Activated T-helper 2 cell treated with anti-CD3 and anti-CD28 coated beads, Interferon-gamma antibody, Interleukin-2, Interleukin-4, amounts not matched to agents 10 μg/mL and 5 μg/mL and 100 μg/mL, durations not matched to agents 14 hours and 24 hours and 36 hours (primary cell): ENCODE data around the gene PRKAG2. TPM values are rescaled to one million over a fixed set of nuclear protein-coding genes. Genes with fewer than 3 reads are reported as not detected.
"Not testable (repeated sequence)": the region's sequence is repeated elsewhere in the genome, so short reads cannot be mapped to it uniquely, and the experiment has no call there.

ENCODE experiments used
- DNase-seq: peaks from one replicate; pipeline ENCODE4 v3.0.0; 2021; ENCODE audit warnings: low spot score
- H3K27ac Mint-ChIP-seq: one replicate; pipeline ENCODE4 v1.8.0; 2021; ENCODE audit warnings: mixed read lengths
- H3K27me3 Mint-ChIP-seq: one replicate; pipeline ENCODE4 v1.8.0; 2021; ENCODE audit warnings: low read depth, mixed read lengths
- H3K36me3 Mint-ChIP-seq: one replicate; pipeline ENCODE4 v1.8.0; 2021; ENCODE audit warnings: low read depth, mixed read lengths
- H3K4me1 Mint-ChIP-seq: one replicate; pipeline ENCODE4 v1.8.0; 2021; ENCODE audit warnings: low read depth, mixed read lengths
- H3K4me3 Mint-ChIP-seq: one replicate; pipeline ENCODE4 v1.8.0; 2021; ENCODE audit warnings: low read depth, mild to moderate bottlenecking, moderate library complexity, mixed read lengths
- H3K9me3 Mint-ChIP-seq: one replicate; pipeline ENCODE4 v1.8.0; 2021; ENCODE audit warnings: mixed read lengths
- intact Hi-C: fragments of 100-400 bp; cut with micrococcal nuclease; formaldehyde crosslinking; loops from one replicate; pipeline ENCODE4 v1.15.1; 2023
- total RNA-seq: library from RNA; stranded (reverse); gene quantifications from 2 replicates; pipeline ENCODE4 v1.2.3, GENCODE V29; 2022

The PRKAG2 gene
- total RNA-seq, 1 donor from 2014 or later, result 14.9 TPM

GRCh38 chr7:151845412-151846205, 31.3 kb downstream of the PRKAG2 start:
- no peaks in the 10 kb centered on the region for H3K36me3 Mint-ChIP-seq
- no peaks in the 10 kb centered on the region for H3K27me3 Mint-ChIP-seq
- no peak overlapping the region for H3K27ac Mint-ChIP-seq
- intact Hi-C loops, result no loop called here
- no peaks in the 10 kb centered on the region for H3K9me3 Mint-ChIP-seq
- no peaks in the 10 kb centered on the region for H3K4me1 Mint-ChIP-seq
- DNase-seq, result no peak
- no peak overlapping the region for H3K4me3 Mint-ChIP-seq

- Mint-ChIP-seq H3K27ac (no peak overlapping the region), H3K36me3 (no peaks in the 10 kb centered on the region)
- no peak for DNase-seq
These were observed 32.1 kb downstream of the PRKAG2 start for GRCh38 chr7:151844825-151845200.

DNA sequence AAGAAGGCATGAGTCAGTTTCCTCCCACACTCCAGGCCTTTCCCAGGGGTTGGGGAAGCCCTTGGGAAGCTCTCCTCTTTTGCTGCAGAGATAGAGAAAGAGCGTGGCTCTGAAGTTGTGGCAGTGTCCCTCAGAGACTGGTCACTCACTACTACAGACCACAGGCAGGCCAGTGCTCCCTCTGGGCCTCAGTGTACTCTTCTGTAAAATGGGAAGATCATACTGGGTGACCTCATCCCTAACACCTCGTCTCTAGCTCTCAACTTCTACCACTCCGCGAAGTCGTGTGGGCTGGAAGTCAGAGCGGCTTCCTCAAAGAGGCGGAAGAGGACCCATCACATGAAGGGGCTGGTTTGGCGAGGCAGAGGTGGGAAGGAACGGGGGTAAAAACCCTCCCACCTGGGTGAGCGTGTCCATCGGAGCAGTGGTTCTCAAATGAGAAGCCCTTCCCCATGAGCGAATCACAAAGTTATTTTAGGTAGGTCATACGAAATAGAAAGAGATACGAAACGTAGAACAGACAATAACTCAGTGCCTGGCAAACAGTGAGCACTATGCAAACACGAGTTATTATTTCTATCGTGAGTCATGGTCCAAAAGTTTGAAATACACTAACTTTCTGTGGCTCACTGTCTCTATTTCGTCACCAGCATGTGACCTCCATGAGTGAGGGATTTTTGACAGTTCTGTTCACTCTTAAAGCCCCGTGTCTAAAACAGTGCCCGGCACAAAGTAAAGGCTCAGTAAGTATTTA, 32.7 kb downstream of the PRKAG2 start:
- Mint-ChIP-seq H3K4me3 (no peak overlapping the region), H3K27ac (no peak overlapping the region), H3K36me3 (no peaks in the 10 kb centered on the region)

More at GRCh38 chr7:151844825-151845200, 32.1 kb downstream of the PRKAG2 start:
- Mint-ChIP-seq H3K4me1 (no peaks in the 10 kb centered on the region), H3K4me3 (no peak overlapping the region), H3K9me3 (no peaks in the 10 kb centered on the region), H3K27me3 (no peaks in the 10 kb centered on the region)
- intact Hi-C loops, result no loop called here

GRCh38 chr7:151843181-151843580, 33.7 kb downstream of the PRKAG2 start:
- H3K4me3 Mint-ChIP-seq, result no peak overlapping the region
- no peak for DNase-seq
- intact Hi-C loops, result no loop called here
- peaks cover 6% of the 10 kb centered on the region for H3K4me1 Mint-ChIP-seq
- H3K27ac Mint-ChIP-seq, result no peak overlapping the region
- H3K36me3 Mint-ChIP-seq, result no peaks in the 10 kb centered on the region
- no peaks in the 10 kb centered on the region for H3K9me3 Mint-ChIP-seq
- H3K27me3 Mint-ChIP-seq, result no peaks in the 10 kb centered on the region

More for the DNA sequence above, 32.7 kb downstream of the PRKAG2 start:
- Mint-ChIP-seq H3K27me3 (no peaks in the 10 kb centered on the region), H3K9me3 (no peaks in the 10 kb centered on the region), H3K4me1 (peaks cover 3% of the 10 kb centered on the region)
- intact Hi-C loops, result no loop called here
- no peak for DNase-seq

DNA sequence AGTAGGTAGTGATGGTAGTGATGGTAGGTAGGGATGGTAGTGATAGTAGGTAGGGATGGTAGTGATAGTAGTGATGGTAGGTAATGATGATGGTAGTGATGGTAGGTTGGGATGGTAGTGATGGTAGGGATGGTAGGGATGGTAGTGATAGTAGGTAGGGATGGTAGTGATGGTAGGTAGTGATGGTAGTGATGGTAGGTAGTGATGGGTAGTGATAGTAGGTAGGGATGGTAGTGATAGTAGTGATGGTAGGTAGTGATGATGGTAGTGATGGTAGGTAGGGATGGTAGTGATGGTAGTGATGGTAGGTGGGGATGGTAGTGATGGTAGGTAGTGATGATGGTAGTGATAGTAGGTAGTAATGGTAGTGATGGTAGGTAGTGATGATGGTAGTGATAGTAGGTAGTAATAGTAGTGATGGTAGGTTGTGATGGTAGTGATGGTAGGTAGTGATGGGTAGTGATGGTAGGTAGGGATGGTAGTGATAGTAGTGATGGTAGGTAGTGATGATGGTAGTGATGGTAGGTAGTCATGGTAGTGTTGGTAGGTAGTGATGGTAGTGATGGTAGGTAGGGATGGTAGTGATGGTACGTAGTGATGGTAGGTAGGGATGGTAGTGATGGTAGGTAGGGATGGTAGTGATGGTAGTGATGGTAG, 35.4 kb downstream of the PRKAG2 start:
- H3K9me3 Mint-ChIP-seq, H3K4me1 Mint-ChIP-seq, H3K27me3 Mint-ChIP-seq, H3K36me3 Mint-ChIP-seq, intact Hi-C loops, H3K27ac Mint-ChIP-seq, DNase-seq, H3K4me3 Mint-ChIP-seq: not testable (repeated sequence)

GRCh38 chr7:151840088-151840910, 36.6 kb downstream of the PRKAG2 start:
- no peak for DNase-seq
- Mint-ChIP-seq H3K9me3 (no peaks in the 10 kb centered on the region), H3K4me1 (peaks cover 6% of the 10 kb centered on the region), H3K36me3 (no peaks in the 10 kb centered on the region), H3K27ac (no peak overlapping the region), H3K4me3 (no peak overlapping the region), H3K27me3 (no peaks in the 10 kb centered on the region)
- intact Hi-C loops, result no loop called here

DNA sequence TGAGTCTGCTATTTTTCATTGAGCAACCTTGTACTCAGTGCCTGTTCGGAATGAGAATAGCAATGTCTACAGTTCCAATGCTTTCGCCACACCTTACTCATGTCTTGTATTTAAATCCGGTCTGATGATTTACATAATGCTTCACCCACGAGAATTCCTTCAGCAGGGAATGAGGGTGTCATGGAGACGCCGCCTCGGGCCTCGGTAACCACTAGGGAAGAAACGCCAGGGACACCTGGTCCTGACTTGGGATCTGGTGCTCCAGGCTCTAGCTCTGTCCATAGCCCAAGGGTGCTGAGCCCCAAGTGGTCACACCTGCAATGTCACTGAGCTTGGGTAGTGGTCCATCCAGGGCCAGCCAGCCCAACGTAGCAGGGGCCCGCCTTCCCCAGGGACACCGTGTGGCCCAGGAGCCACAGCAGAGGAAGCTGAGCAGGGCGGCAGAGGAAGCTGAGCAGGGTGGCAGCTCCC, 37.4 kb downstream of the PRKAG2 start:
- Mint-ChIP-seq H3K36me3 (no peaks in the 10 kb centered on the region), H3K9me3 (no peaks in the 10 kb centered on the region), H3K27ac (peak overlapping the region; percentile 68), H3K27me3 (no peaks in the 10 kb centered on the region), H3K4me3 (peak overlapping the region; percentile 14), H3K4me1 (peaks cover 6% of the 10 kb centered on the region)
- intact Hi-C loops, result no loop called here
- no peak for DNase-seq

DNA sequence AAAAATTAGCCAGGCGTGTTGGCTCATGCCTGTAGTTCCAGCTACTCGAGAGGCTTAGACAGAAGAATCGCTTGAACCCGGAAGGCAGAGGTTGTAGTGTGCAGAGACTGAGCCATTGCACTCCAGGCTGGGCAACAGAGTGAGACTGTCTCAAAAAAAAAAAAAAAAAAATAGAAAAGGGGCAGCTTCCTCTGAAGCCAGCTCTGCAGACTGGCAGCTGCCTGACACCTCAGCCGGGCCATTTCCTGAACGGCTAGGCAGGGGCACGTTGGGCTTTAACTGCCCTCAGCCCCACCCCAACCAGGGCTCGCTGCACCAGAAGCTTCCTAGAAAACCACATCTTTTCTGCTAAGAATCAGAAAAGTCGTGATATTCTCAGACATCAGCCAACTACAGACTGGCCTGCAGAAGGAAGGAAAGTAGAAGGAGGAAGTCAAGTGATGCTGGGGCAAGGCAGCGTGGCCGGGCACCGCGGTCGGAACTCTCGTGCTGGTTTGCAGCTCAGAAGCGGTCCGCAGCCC, 38.0 kb downstream of the PRKAG2 start:
- H3K9me3 Mint-ChIP-seq, result no peaks in the 10 kb centered on the region
- H3K4me1 Mint-ChIP-seq, result peaks cover 6% of the 10 kb centered on the region
- peak overlapping the region; percentile 68 for H3K27ac Mint-ChIP-seq
- peak; percentile 34 for DNase-seq
- intact Hi-C loops, result no loop called here
- H3K27me3 Mint-ChIP-seq, result no peaks in the 10 kb centered on the region
- peak overlapping the region; percentile 14 for H3K4me3 Mint-ChIP-seq
- H3K36me3 Mint-ChIP-seq, result no peaks in the 10 kb centered on the region

- DNase-seq, result no peak
- H3K36me3 Mint-ChIP-seq, result no peaks in the 10 kb centered on the region
- H3K4me3 Mint-ChIP-seq, result no peak overlapping the region
- intact Hi-C loops, result no loop called here
- H3K4me1 Mint-ChIP-seq, result peaks cover 6% of the 10 kb centered on the region
- H3K27me3 Mint-ChIP-seq, result no peaks in the 10 kb centered on the region
- H3K27ac Mint-ChIP-seq, result no peak overlapping the region
- H3K9me3 Mint-ChIP-seq, result no peaks in the 10 kb centered on the region
These were observed 38.8 kb downstream of the PRKAG2 start for GRCh38 chr7:151838072-151838471.

DNA sequence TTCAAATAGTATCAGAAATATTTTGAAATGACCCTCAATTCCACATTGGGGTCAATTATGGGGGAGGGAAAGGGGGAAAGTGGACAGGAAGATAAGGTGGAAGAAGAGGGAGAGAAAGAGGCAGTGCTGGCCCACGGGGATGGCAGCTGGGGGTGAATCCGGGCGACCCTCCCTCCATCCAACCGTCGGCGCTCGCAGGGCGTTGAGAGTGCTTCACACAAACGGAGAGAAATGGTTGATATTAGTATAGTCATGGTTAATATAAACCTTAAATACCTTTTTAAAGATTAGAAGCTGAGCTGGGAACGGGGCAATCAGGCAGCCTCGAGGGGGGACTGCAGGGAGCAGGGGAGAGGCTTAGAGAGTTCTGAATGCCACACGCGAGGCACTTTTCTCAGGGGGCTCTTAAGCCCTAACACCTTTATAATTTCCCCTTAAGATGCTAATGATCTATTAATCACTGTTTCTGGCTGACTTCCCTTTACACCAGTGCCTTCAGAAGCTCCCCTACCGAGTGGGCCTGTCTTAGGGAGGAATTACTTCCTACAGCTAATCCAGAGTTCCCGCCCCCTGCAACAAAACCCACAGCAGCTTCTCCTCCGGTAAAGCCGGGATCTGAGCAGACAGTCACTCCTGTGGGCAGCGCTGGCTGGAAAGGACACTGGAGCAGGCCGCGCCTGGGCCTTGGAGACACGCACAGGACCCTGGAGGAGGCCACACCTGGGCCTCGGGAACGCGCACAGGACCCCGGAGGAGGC, 39.5 kb downstream of the PRKAG2 start:
- Mint-ChIP-seq H3K36me3 (no peaks in the 10 kb centered on the region), H3K27ac (no peak overlapping the region), H3K9me3 (no peaks in the 10 kb centered on the region), H3K4me3 (no peak overlapping the region), H3K27me3 (no peaks in the 10 kb centered on the region), H3K4me1 (peaks cover 6% of the 10 kb centered on the region)
- DNase-seq, result no peak
- intact Hi-C loops, result no loop called here

GRCh38 chr7:151836927-151837205, 40.0 kb downstream of the PRKAG2 start:
- no peaks in the 10 kb centered on the region for H3K9me3 Mint-ChIP-seq
- DNase-seq, result no peak
- no peak overlapping the region for H3K4me3 Mint-ChIP-seq
- intact Hi-C loops, result no loop called here
- peaks cover 6% of the 10 kb centered on the region for H3K4me1 Mint-ChIP-seq
- no peaks in the 10 kb centered on the region for H3K27me3 Mint-ChIP-seq
- H3K27ac Mint-ChIP-seq, result no peak overlapping the region
- H3K36me3 Mint-ChIP-seq, result no peaks in the 10 kb centered on the region
